HepG2 (cell line): Measurements from ENCODE around the gene ARSB. TPM values are rescaled to one million over a fixed set of nuclear protein-coding genes. Genes with fewer than 3 reads are reported as not detected.

Experiments used
- ATAC-seq: fragments of 200-7000 bp; cut with Tn5 transposase; 3 replicates; pipeline ENCODE4 v1.9.1; 2020; ENCODE audit warnings: mild to moderate bottlenecking, moderate library complexity
- BruUV-seq: library from RNA; stranded (reverse); fragments of 400-500 nt; replicated peaks from 2 replicates; lab custom pipeline; 2021; lab: Mats Ljungman, UMichigan
- CTCF ChIA-PET: fragments of 300-600 bp; formaldehyde crosslinking; extraction: SDS; loops from one replicate; lab custom pipeline; 2021; ENCODE audit warnings: low total read pairs, inconsistent platforms, low intra/inter-chr PET ratio; lab: Yijun Ruan, JAX
- POLR2A ChIA-PET: fragments of 350-600 bp; sonication (Branson Sonifier 250); formaldehyde crosslinking; loops from one replicate; lab custom pipeline; 2020; ENCODE audit warnings: antibody characterized with exemption, inconsistent platforms; lab: Yijun Ruan, JAX
- DNase-seq: peaks from one replicate; pipeline ENCODE4 v3.0.0-alpha.2; 2015; ENCODE audit warnings: low spot score
- FAIRE-seq: peaks from 3 replicates; lab custom pipeline; 2011; peaks lifted over from hg19 to GRCh38; lab: Jason Lieb, UNC
- H2AFZ ChIP-seq: one replicate; pipeline ENCODE4 v1.6.1; 2011; ENCODE audit warnings: low read length, inconsistent platforms
- H3K27ac ChIP-seq: fragments of 300-600 bp; 3 replicates; pipeline ENCODE4 v1.8.0; 2011; ENCODE audit warnings: mixed run types, mild to moderate bottlenecking, mixed read lengths, low read length, inconsistent platforms; ENCODE audit not compliant: insufficient read depth; ENCODE audit errors: extremely low read length
- H3K27me3 ChIP-seq, 2 experiments: fragments of 200-600 bp in 1 of 2; 2 replicates in 1 of 2; 3 replicates in 1 of 2; pipeline versions ENCODE4 v1.6.0 to v1.8.0; 2011; ENCODE audit warnings: low read length in 2 of 2, mild to moderate bottlenecking in 2 of 2, moderate library complexity in 2 of 2, inconsistent platforms in 1 of 2; ENCODE audit not compliant: insufficient read depth in 2 of 2, control insufficient read depth in 1 of 2
- H3K36me3 ChIP-seq, 2 experiments: fragments of 200-600 bp in 1 of 2; replicated peaks in 1 of 2; 2 replicates in 1 of 2; 3 replicates in 1 of 2; pipeline versions ENCODE4 v1.5.1 to v1.8.0; 2011; ENCODE audit warnings: low read length in 2 of 2, inconsistent platforms in 1 of 2; ENCODE audit not compliant: insufficient read depth in 2 of 2, control insufficient read depth in 1 of 2
- H3K4me1 ChIP-seq: 2 replicates; pipeline ENCODE4 v1.5.1; 2012; ENCODE audit warnings: low read length, inconsistent platforms; ENCODE audit not compliant: insufficient read depth
- H3K4me2 ChIP-seq: 2 replicates; pipeline ENCODE4 v1.6.0; 2011; ENCODE audit warnings: low read depth, low read length, inconsistent platforms
- H3K4me3 ChIP-seq, 3 experiments: fragments of 200-600 bp in 1 of 3; sonication (generic), shearing (Covaris generic) in 1 of 3; replicated peaks in 1 of 3; 2 replicates each; pipeline ENCODE4 v1.5.1; 2011 to 2016; ENCODE audit warnings: low read length in 3 of 3, inconsistent platforms in 2 of 3, low read depth in 2 of 3, mild to moderate bottlenecking in 2 of 3, control low read depth in 1 of 3, mixed read lengths in 1 of 3; ENCODE audit not compliant: insufficient read depth in 1 of 3
- H3K79me2 ChIP-seq: one replicate; pipeline ENCODE4 v1.6.1; 2011; ENCODE audit warnings: low read length, inconsistent platforms; ENCODE audit not compliant: insufficient read depth
- H3K9ac ChIP-seq: 2 replicates; pipeline ENCODE4 v1.6.0; 2011; ENCODE audit warnings: mild to moderate bottlenecking, low read depth, low read length, inconsistent platforms; ENCODE audit not compliant: insufficient read depth
- H3K9me3 ChIP-seq: 2 replicates; pipeline ENCODE4 v1.5.1; 2012; ENCODE audit warnings: mild to moderate bottlenecking, low read length
- H4K20me1 ChIP-seq: 2 replicates; pipeline ENCODE4 v1.6.0; 2011; ENCODE audit warnings: inconsistent platforms, mild to moderate bottlenecking, low read length, moderate library complexity; ENCODE audit not compliant: insufficient read depth
- AHR ChIP-seq: IDR thresholded peaks from 2 replicates; pipeline ENCODE4 v1.6.1; 2018; ENCODE audit warnings: missing genetic modification reagents, missing compliant biosample characterization
- ELF3 ChIP-seq: IDR thresholded peaks from 2 replicates; pipeline ENCODE4 v1.6.1; 2016; ENCODE audit warnings: missing genetic modification reagents, missing compliant biosample characterization
- HOXA3 ChIP-seq: sonication (generic); formaldehyde crosslinking; IDR thresholded peaks from 2 replicates; pipeline ENCODE4 v1.5.0; 2020; ENCODE audit warnings: missing genetic modification reagents
- MAF1 ChIP-seq: sonication (generic); formaldehyde crosslinking; IDR thresholded peaks from 2 replicates; pipeline ENCODE4 v1.5.0; 2020; ENCODE audit warnings: missing genetic modification reagents, borderline replicate concordance
- MBD4 ChIP-seq: IDR thresholded peaks from 2 replicates; pipeline ENCODE4 v1.6.1; 2012; ENCODE audit warnings: low read length, inconsistent platforms, borderline replicate concordance
- RBM22 ChIP-seq: fragments of 200-400 bp; formaldehyde crosslinking; optimal IDR thresholded peaks from 2 replicates; pipeline ENCODE3; 2017; ENCODE audit warnings: mild to moderate bottlenecking, low read length, moderate library complexity
- TEAD3 ChIP-seq: optimal IDR thresholded peaks from 2 replicates; pipeline ENCODE3; 2016; ENCODE audit warnings: borderline replicate concordance
- TGIF2 ChIP-seq: IDR thresholded peaks from 2 replicates; pipeline ENCODE4 v1.6.1; 2016; ENCODE audit warnings: control low read depth, missing compliant biosample characterization
- ZMYM4 ChIP-seq: sonication (generic); formaldehyde crosslinking; IDR thresholded peaks from 2 replicates; pipeline ENCODE4 v1.8.1; 2023; ENCODE audit warnings: mild to moderate bottlenecking, missing genetic modification reagents
- ZNF430 ChIP-seq: sonication (generic); formaldehyde crosslinking; IDR thresholded peaks from 2 replicates; pipeline ENCODE4 v1.9.0; 2021; ENCODE audit warnings: mild to moderate bottlenecking, missing genetic modification reagents
- ZNF441 ChIP-seq: sonication (generic); formaldehyde crosslinking; IDR thresholded peaks from 2 replicates; pipeline ENCODE4 v1.7.0; 2021; ENCODE audit warnings: missing genetic modification reagents, borderline replicate concordance
- ZNF614 ChIP-seq: IDR thresholded peaks from 2 replicates; pipeline ENCODE4 v1.6.1; 2018; ENCODE audit warnings: missing biosample characterization, missing genetic modification reagents, inconsistent platforms, borderline replicate concordance
- WGBS: methylation state at CpG from one replicate; pipeline ENCODE4 v1.1.6; 2017; ENCODE audit warnings: low lambda C conversion rate; 5-methylcytosine and 5-hydroxymethylcytosine counted together
- in situ Hi-C: cut with HindIII; loops from 2 replicates; pipeline ENCODE4 v1.10.0; 2017; ENCODE audit warnings: low pct_unique_long_range_greater_than_20kb; ENCODE audit not compliant: extremely low pct_ligation_motif_present
- intact Hi-C: fragments of 100-400 bp; cut with micrococcal nuclease; formaldehyde crosslinking; loops from one replicate; pipeline ENCODE4 v1.10.0; 2022; ENCODE audit not compliant: unreplicated experiment
- polyA plus RNA-seq, 8 experiments: library from polyadenylated mRNA; depleted of rRNA in 3 of 8; stranded (reverse) in 7 of 8; unstranded in 1 of 8; fragments of >200 nt; fragmentation: Illumina TruSeq in 4 of 8; extraction: Trizol in 4 of 8; gene quantifications; 2 replicates each; pipeline versions ENCODE4 v1.2.1 to v1.2.3, GENCODE V29; 2011 to 2016; ENCODE audit warnings: low read depth in 4 of 8, missing spikeins in 1 of 8, mixed read lengths in 1 of 8; ENCODE audit not compliant: insufficient read depth in 1 of 8
- total RNA-seq, 5 experiments: library from RNA; depleted of rRNA; stranded (reverse); fragments of >200 nt; fragmentation: Illumina TruSeq; extraction: Trizol; gene quantifications; 2 replicates each; pipeline ENCODE4 v1.2.3, GENCODE V29; 2016; ENCODE audit warnings: low read depth in 1 of 5
- TF ChIP-seq, protein P1 (sequence below): sonication (generic); formaldehyde crosslinking; IDR thresholded peaks from 2 replicates; pipeline ENCODE4 v1.9.0; 2021; ENCODE audit warnings: missing genetic modification reagents, borderline replicate concordance

ARSB gene
- total and polyA plus RNA-seq, 2 of the 13 experiments (the other 11 are each of a cell fraction or from before 2014, with no cell fraction given), result 52.6 to 66.4 TPM

DNA sequence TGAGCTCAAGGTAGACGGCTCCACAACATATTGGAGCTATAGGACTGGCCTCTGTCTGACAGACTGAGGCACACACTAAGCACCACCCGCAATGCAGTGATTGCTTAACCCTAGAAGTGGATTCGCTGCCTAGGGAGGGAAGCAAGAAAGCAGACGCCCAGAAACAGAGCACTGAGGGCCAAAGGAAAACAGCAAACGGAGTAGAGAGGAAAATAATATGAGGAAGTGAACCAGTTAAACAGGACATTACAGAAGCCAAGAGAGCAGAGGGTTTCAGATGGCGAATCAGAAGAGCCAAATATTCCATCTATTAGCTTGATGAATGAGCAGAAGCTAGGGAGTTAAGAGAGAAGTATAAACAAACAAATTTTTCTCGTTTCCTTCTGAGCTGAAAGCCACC lies 197.3 kb downstream of the ARSB start:
- Histone ChIP-seq H3K4me3 (no peak overlapping the region), H3K4me1 (peaks cover 13% of the 10 kb centered on the region), H2AFZ (no peak overlapping the region), H3K36me3 (peaks cover 0 to 16% of the 10 kb centered on the region in 2 experiments; a peak in 3 of 5 replicates), H3K9ac (no peak overlapping the region), H3K79me2 (no peaks in the 10 kb centered on the region), H3K27ac (no peak overlapping the region), H3K4me2 (no peak overlapping the region), H3K9me3 (no peaks in the 10 kb centered on the region), H3K27me3 (no peaks in the 10 kb centered on the region), H4K20me1 (no peaks in the 10 kb centered on the region)
- no peak for ATAC-seq
- intact Hi-C loops (no loop called here), in situ Hi-C loops (no loop called here)
- FAIRE-seq, result no peak
- BruUV-seq, result no TSS peak
- CTCF ChIA-PET, result no interaction called here
- WGBS, result 95% methylated on average over 7 of the region's 7 CpGs
- POLR2A ChIA-PET, result no interaction called here
- no peak for TF ChIP-seq ZMYM4 (CRISPR knock-in tag)
- peak; percentile 32 for TF ChIP-seq RBM22
- no peak for DNase-seq

- no peak overlapping the region for H3K4me3 ChIP-seq
- no peak overlapping the region for H3K27ac ChIP-seq
- H3K27me3 ChIP-seq, result no peaks in the 10 kb centered on the region
- peaks cover 13% of the 10 kb centered on the region for H3K4me1 ChIP-seq
- H2AFZ ChIP-seq, result no peak overlapping the region
- POLR2A ChIA-PET, result no interaction called here
- 95% methylated on average over 1 of the region's 1 CpG for WGBS
- no peaks in the 10 kb centered on the region for H3K79me2 ChIP-seq
- no peak for FAIRE-seq
- no peak for ATAC-seq
- H4K20me1 ChIP-seq, result no peaks in the 10 kb centered on the region
- H3K9ac ChIP-seq, result no peak overlapping the region
- no peak overlapping the region for H3K4me2 ChIP-seq
- intact Hi-C loops (no loop called here), in situ Hi-C loops (no loop called here)
- CTCF ChIA-PET, result no interaction called here
- no peak for DNase-seq
- no peaks in the 10 kb centered on the region for H3K9me3 ChIP-seq
- peaks cover 6 to 33% of the 10 kb centered on the region in 2 experiments for H3K36me3 ChIP-seq
- BruUV-seq, result no TSS peak
- TF ChIP-seq AHR (no peak), ZNF614 (CRISPR knock-in tag) (no peak), ZNF441 (no peak), ELF3 (CRISPR knock-in tag) (no peak), TGIF2 (CRISPR knock-in tag) (no peak), MBD4 (no peak), MAF1 (no peak), ZNF430 (CRISPR knock-in tag) (no peak), TEAD3 (CRISPR knock-in tag) (no peak), HOXA3 (CRISPR knock-in tag) (no peak)
- TF ChIP-seq, protein P1, sequence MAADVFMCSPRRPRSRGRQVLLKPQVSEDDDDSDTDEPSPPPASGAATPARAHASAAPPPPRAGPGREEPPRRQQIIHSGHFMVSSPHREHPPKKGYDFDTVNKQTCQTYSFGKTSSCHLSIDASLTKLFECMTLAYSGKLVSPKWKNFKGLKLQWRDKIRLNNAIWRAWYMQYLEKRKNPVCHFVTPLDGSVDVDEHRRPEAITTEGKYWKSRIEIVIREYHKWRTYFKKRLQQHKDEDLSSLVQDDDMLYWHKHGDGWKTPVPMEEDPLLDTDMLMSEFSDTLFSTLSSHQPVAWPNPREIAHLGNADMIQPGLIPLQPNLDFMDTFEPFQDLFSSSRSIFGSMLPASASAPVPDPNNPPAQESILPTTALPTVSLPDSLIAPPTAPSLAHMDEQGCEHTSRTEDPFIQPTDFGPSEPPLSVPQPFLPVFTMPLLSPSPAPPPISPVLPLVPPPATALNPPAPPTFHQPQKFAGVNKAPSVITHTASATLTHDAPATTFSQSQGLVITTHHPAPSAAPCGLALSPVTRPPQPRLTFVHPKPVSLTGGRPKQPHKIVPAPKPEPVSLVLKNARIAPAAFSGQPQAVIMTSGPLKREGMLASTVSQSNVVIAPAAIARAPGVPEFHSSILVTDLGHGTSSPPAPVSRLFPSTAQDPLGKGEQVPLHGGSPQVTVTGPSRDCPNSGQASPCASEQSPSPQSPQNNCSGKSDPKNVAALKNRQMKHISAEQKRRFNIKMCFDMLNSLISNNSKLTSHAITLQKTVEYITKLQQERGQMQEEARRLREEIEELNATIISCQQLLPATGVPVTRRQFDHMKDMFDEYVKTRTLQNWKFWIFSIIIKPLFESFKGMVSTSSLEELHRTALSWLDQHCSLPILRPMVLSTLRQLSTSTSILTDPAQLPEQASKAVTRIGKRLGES, result no peak
These were observed 199.7 kb downstream of the ARSB start for GRCh38 chr5:78785454-78785853.
